NCI-H1417 treated with DMSO at 0.1 percent for 48 hours (cell line): Measurements from ENCODE around the gene FOXD4L3.
"Not testable (repeated sequence)": the region's sequence is repeated elsewhere in the genome, so short reads cannot be mapped to it uniquely, and the experiment has no call there.

Source experiments
- DNase-seq: peaks from one replicate; lab custom pipeline; 2025; lab: John Stamatoyannopoulos, UW

The FOXD4L3 gene

GRCh38 chr9:68302567-68302966 is at the start of gene FOXD4L3:
Gene FOXD4L3, plus strand, starts transcription at chr9:68302867. Its CDS starts 85 bp downstream, at chr9:68302952.
- DNase-seq = not testable (repeated sequence)

- DNase-seq = not testable (repeated sequence)
These were observed 21.6 kb upstream of the FOXD4L3 start for GRCh38 chr9:68281041-68281440.

GRCh38 chr9:68303771-68304170 is 1.1 kb downstream of the FOXD4L3 start:
- DNase-seq = not testable (repeated sequence)

GRCh38 chr9:68304212-68304611 is 1.5 kb downstream of the FOXD4L3 start:
- DNase-seq = not testable (repeated sequence)

GRCh38 chr9:68304777-68305176 is 2.1 kb downstream of the FOXD4L3 start:
- not testable (repeated sequence) for DNase-seq

GRCh38 chr9:68305680-68306285 is 3.1 kb downstream of the FOXD4L3 start:
- not testable (repeated sequence) for DNase-seq

- not testable (repeated sequence) for DNase-seq
These were observed 3.8 kb downstream of the FOXD4L3 start for GRCh38 chr9:68306391-68306964.

GRCh38 chr9:68307127-68307526 is 4.5 kb downstream of the FOXD4L3 start:
- DNase-seq = not testable (repeated sequence)

GRCh38 chr9:68307654-68308053 is 5.0 kb downstream of the FOXD4L3 start:
- DNase-seq = not testable (repeated sequence)

- not testable (repeated sequence) for DNase-seq
These were observed 8.5 kb downstream of the FOXD4L3 start for GRCh38 chr9:68311208-68311607.

GRCh38 chr9:68318209-68318608 is 15.5 kb downstream of the FOXD4L3 start:
- DNase-seq = not testable (repeated sequence)

- not testable (repeated sequence) for DNase-seq
These were observed 21.1 kb downstream of the FOXD4L3 start for GRCh38 chr9:68323749-68324148.

GRCh38 chr9:68324518-68324917 is 21.9 kb downstream of the FOXD4L3 start:
- DNase-seq = not testable (repeated sequence)

- DNase-seq = not testable (repeated sequence)
These were observed 26.4 kb downstream of the FOXD4L3 start for GRCh38 chr9:68329106-68329505.

GRCh38 chr9:68330531-68331173 is 28.0 kb downstream of the FOXD4L3 start:
- not testable (repeated sequence) for DNase-seq

GRCh38 chr9:68332122-68332521 is 29.5 kb downstream of the FOXD4L3 start:
- not testable (repeated sequence) for DNase-seq

GRCh38 chr9:68335935-68336334 is 33.3 kb downstream of the FOXD4L3 start:
- DNase-seq = not testable (repeated sequence)

GRCh38 chr9:68336639-68337339 is 34.1 kb downstream of the FOXD4L3 start:
- DNase-seq = not testable (repeated sequence)

- DNase-seq = not testable (repeated sequence)
These were observed 35.3 kb downstream of the FOXD4L3 start for GRCh38 chr9:68338000-68338399.

GRCh38 chr9:68342265-68343025 is 39.8 kb downstream of the FOXD4L3 start:
- DNase-seq = not testable (repeated sequence)

- not testable (repeated sequence) for DNase-seq
These were observed 40.6 kb downstream of the FOXD4L3 start for GRCh38 chr9:68343242-68343641.

GRCh38 chr9:68343992-68344391 is 41.3 kb downstream of the FOXD4L3 start:
- not testable (repeated sequence) for DNase-seq
